Aorta (tissue), 5 donors: ENCODE data around the gene PIGC. TPM values are rescaled to one million over a fixed set of nuclear protein-coding genes. Genes with fewer than 3 reads are reported as not detected.

ENCODE experiments used
- ATAC-seq: fragments of 200-7000 bp; cut with Tn5 transposase; one replicate; pipeline ENCODE4 v1.9.1; 2022; ENCODE audit warnings: moderate library complexity; ENCODE audit not compliant: low FRiP score
- DNase-seq, 2 donors: peaks; one replicate each; pipeline ENCODE4 v3.0.0-alpha.2; 2020
- H3K27ac ChIP-seq, 2 donors: one replicate each; pipeline ENCODE4 v1.5.1; 2013; ENCODE audit warnings: low read length in 2 of 2, mild to moderate bottlenecking in 2 of 2, moderate library complexity in 2 of 2, control low read depth in 1 of 2, inconsistent platforms in 1 of 2, low read depth in 1 of 2
- H3K27me3 ChIP-seq, 2 donors: one replicate each; pipeline ENCODE4 v1.6.1; 2013; ENCODE audit warnings: control low read depth in 1 of 2, low read length in 1 of 2, mild to moderate bottlenecking in 1 of 2, moderate library complexity in 1 of 2; ENCODE audit not compliant: insufficient read depth in 2 of 2, control insufficient read depth in 1 of 2
- H3K36me3 ChIP-seq, 2 donors: one replicate each; pipeline ENCODE4 v1.6.1; 2013; ENCODE audit warnings: control low read depth in 1 of 2, low read length in 1 of 2, mild to moderate bottlenecking in 1 of 2; ENCODE audit not compliant: insufficient read depth in 2 of 2, control insufficient read depth in 1 of 2
- H3K4me1 ChIP-seq, 2 donors: one replicate each; pipeline ENCODE4 v1.6.1; 2013; ENCODE audit warnings: low read length in 2 of 2, control low read depth in 1 of 2, mild to moderate bottlenecking in 1 of 2, moderate library complexity in 1 of 2; ENCODE audit not compliant: insufficient read depth in 2 of 2, control insufficient read depth in 1 of 2
- H3K4me3 ChIP-seq, 2 donors: one replicate each; pipeline ENCODE4 v1.5.1; 2013; ENCODE audit warnings: low read length in 2 of 2, control low read depth in 1 of 2, mild to moderate bottlenecking in 1 of 2
- H3K9me3 ChIP-seq: one replicate; pipeline ENCODE4 v1.6.1; 2013; ENCODE audit warnings: mild to moderate bottlenecking, low read length; ENCODE audit not compliant: control insufficient read depth
- WGBS, 2 donors: extraction: QIAGEN DNeasy Blood & Tissue Kit; methylation state at CpG; one replicate each; pipeline ENCODE4 v1.1.7; 2013; 5-methylcytosine and 5-hydroxymethylcytosine counted together
- intact Hi-C, 2 donors: fragments of 100-400 bp; cut with DNase I; formaldehyde crosslinking; loops; one replicate each; pipeline versions ENCODE4 v1.14.2 to v1.15.0; 2022
- polyA plus RNA-seq, 2 donors: library from polyadenylated mRNA; stranded (reverse); fragments of 200-250 nt; gene quantifications; one replicate each; pipeline ENCODE4 v1.2.3, GENCODE V29; 2013
- total RNA-seq, 2 donors: library from RNA; stranded (reverse); fragmentation: NEBNext Ultra II Directional; extraction: Animal tissue kit (Norgen Biotek cat#: 25700); gene quantifications; one replicate each; pipeline ENCODE4 v1.2.1, GENCODE V29; 2021
- donor health status: healthy with polysubstance abuse.
- donor health status: Bipolar disorder and iron deficiency.
- donor health status: DM: no; HTN: no; CAD: no.
- donor health status: DM: no; HTN: no; CAD: no.
- donor health status: DM: yes; HTN: yes; CAD: no.

PIGC gene
- total and polyA plus RNA-seq, 4 donors: 18.0 to 27.2 (median 23.5) TPM

GRCh38 chr1:172431204-172431603, 12.7 kb downstream of the PIGC start:
- peaks cover 0 to 2% of the 10 kb centered on the region in 2 donors for H3K4me1 ChIP-seq
- H3K27me3 ChIP-seq: no peaks in the 10 kb centered on the region
- DNase-seq (no peak), ATAC-seq (no peak)
- no peak overlapping the region for H3K4me3 ChIP-seq
- intact Hi-C loops: no loop called here
- no peaks in the 10 kb centered on the region for H3K9me3 ChIP-seq
- no peaks in the 10 kb centered on the region for H3K36me3 ChIP-seq
- H3K27ac ChIP-seq: no peak overlapping the region
- 74 to 85% methylated on average over 2 of the region's 2 CpGs for WGBS, 2 donors

- no peak overlapping the region for H3K4me3 ChIP-seq
- no peak for ATAC-seq
- H3K27ac ChIP-seq: no peak overlapping the region
- peaks cover 0 to 2% of the 10 kb centered on the region in 2 donors for H3K4me1 ChIP-seq
- H3K36me3 ChIP-seq: no peaks in the 10 kb centered on the region
- DNase-seq: no peak
- 78 to 91% methylated on average over 1 of the region's 1 CpG for WGBS, 2 donors
- intact Hi-C loops: no loop called here
- no peaks in the 10 kb centered on the region for H3K27me3 ChIP-seq
- H3K9me3 ChIP-seq: no peaks in the 10 kb centered on the region
Observed at GRCh38 chr1:172430128-172430454, 13.8 kb downstream of the PIGC start.

DNA sequence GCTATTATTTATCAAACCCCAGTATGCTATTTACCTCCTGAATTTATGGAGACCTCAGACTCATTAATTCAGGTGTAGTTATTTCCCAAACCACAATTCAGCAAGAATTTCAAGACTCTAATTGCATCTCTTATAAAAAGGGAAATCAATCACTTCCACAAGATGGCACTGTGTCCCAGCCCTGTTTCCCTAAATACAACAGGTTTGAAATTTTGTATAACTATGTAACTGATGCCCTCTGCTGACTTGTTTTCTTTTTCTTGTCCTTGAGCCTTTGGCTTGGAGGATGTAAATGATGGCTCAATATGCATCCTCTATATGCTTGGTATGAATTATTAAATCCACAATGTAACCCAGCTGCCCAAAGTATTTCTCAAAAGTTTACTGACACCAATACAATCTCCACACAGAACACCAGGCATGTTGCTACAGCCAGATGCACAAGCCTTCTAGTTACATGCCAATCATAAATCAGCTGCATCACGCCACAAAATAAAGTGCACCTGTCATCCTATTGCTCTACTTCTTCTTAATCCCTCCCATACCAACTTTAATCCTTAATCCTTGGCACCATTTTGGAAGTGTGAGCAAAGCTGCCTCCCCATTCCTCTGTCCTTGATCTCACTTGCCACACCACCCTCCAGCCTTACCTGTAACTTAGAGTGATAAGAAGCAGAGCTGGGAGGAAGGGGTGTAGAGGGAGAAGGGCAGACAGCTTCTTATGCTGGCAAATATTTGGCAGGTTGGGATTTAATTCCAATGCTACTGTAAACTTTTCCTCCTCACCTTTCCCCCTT, 14.3 kb downstream of the PIGC start:
- ATAC-seq (no peak), DNase-seq (no peak)
- Histone ChIP-seq H3K27ac (no peak overlapping the region), H3K9me3 (no peaks in the 10 kb centered on the region), H3K4me1 (peaks cover 0 to 2% of the 10 kb centered on the region in 2 donors), H3K36me3 (no peaks in the 10 kb centered on the region), H3K27me3 (no peaks in the 10 kb centered on the region), H3K4me3 (no peak overlapping the region)
- WGBS, 2 donors: 76 to 85% methylated on average over 1 of the region's 1 CpG
- intact Hi-C loops: loop anchor here (5.0 kb wide), 1 partner anchor 427 kb away; no protein-coding TSS in a partner anchor

GRCh38 chr1:172427191-172427590, 16.7 kb downstream of the PIGC start:
- WGBS, 2 donors: 98 to 100% methylated on average over 2 of the region's 2 CpGs

DNA sequence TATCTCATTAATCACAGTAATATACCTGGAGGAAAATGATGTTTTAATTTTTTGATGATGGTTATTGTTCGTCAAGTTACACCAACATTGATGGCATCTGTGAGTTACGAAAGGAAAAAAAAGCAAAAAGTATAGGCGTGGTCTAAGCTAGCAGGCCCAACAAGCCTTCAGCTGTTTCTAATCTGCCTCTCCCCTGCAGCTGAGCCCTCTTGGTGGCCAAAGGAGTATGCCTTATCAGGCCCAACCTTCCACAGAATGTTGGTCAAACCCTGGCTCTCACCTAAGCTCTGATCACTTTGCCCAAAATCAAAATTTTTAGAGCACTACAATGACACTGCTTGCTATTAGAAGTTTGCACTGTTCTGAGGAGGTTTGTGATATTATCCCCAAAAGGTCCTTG, 18.5 kb downstream of the PIGC start:
- no peak for ATAC-seq

More at GRCh38 chr1:172427191-172427590, 16.7 kb downstream of the PIGC start:
- Histone ChIP-seq H3K9me3 (no peaks in the 10 kb centered on the region), H3K27ac (no peak overlapping the region), H3K27me3 (no peaks in the 10 kb centered on the region), H3K36me3 (no peaks in the 10 kb centered on the region), H3K4me3 (no peak overlapping the region), H3K4me1 (peaks cover 0 to 2% of the 10 kb centered on the region in 2 donors)
- intact Hi-C loops: loop anchor here (5.0 kb wide), 1 partner anchor 425 kb away; no protein-coding TSS in a partner anchor
- DNase-seq (no peak), ATAC-seq (no peak)

DNA sequence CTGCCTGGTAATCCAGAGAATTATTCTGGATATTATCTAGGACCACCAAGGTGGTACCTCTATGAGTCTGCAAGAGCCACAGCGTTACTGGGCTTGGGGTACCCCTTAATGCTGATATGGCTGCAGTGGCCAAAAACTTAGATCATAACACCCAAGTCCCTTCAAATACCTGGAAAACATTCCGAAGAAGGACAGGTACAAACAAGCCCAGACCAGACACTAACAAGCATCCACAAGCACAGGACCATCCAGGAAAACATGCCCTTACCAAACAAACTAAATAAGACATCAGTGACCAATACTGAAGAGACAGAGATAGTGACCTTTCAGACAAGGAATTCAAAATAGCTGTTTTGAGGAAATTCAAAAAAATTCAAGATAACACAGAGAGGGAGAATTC, 20.5 kb downstream of the PIGC start:
- Histone ChIP-seq H3K4me3 (no peak overlapping the region), H3K27ac (no peak overlapping the region), H3K4me1 (peaks cover 0 to 2% of the 10 kb centered on the region in 2 donors), H3K9me3 (no peaks in the 10 kb centered on the region), H3K27me3 (no peaks in the 10 kb centered on the region), H3K36me3 (no peaks in the 10 kb centered on the region)
- DNase-seq (no peak), ATAC-seq (no peak)
- intact Hi-C loops: no loop called here
- WGBS, 2 donors: 98% methylated on average over 2 of the region's 2 CpGs

More for the DNA sequence above, 18.5 kb downstream of the PIGC start:
- Histone ChIP-seq H3K27me3 (no peaks in the 10 kb centered on the region), H3K4me1 (peaks cover 0 to 2% of the 10 kb centered on the region in 2 donors), H3K36me3 (no peaks in the 10 kb centered on the region), H3K4me3 (no peak overlapping the region), H3K9me3 (no peaks in the 10 kb centered on the region), H3K27ac (no peak overlapping the region)
- intact Hi-C loops: loop anchor here (5.0 kb wide), 1 partner anchor 423 kb away; no protein-coding TSS in a partner anchor
- DNase-seq: no peak
- 93 to 95% methylated on average over 3 of the region's 3 CpGs for WGBS, 2 donors

DNA sequence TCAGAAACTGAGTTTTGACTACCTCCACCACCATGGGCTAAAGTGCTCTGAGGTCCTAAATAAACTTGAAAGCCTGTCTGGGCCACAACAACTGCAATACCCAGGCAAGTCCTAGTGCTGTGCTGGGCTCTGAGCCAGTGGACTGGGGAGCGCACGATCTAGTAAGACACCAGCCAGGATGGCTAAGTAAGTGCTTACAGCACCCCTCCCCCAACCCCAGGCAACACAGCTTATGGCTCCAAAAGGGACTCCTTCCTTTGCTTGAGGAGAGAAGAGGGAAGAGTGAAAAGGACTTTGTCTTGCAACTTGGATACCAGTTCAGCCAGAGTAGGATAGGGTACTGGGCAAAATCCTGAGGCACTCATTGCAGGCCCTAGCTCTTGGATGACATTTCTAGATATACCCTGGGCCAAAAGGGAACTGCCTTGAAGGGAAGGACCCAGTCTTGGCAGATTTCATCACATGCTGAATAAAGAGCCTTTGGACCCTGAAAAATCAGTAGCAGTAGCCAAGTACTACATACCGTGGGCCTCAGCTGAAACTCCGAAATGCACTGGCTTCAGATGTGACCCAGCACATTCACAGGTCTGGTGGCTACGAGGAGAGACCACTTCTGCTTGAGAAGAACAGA, 21.8 kb downstream of the PIGC start:
- 14 to 15% methylated on average over 5 of the region's 5 CpGs for WGBS, 2 donors
- peaks cover 0 to under 1% of the 10 kb centered on the region in 2 donors for H3K4me1 ChIP-seq
- peak overlapping the region in 1 of 2 donors; percentile 41 for H3K27ac ChIP-seq
- H3K4me3 ChIP-seq: no peak overlapping the region
- H3K9me3 ChIP-seq: no peaks in the 10 kb centered on the region
- peak in 1 of 2 donors; percentile 66 for DNase-seq
- no peaks in the 10 kb centered on the region for H3K36me3 ChIP-seq
- H3K27me3 ChIP-seq: no peaks in the 10 kb centered on the region
- peak; percentile 64 for ATAC-seq
- intact Hi-C loops: no loop called here

DNA sequence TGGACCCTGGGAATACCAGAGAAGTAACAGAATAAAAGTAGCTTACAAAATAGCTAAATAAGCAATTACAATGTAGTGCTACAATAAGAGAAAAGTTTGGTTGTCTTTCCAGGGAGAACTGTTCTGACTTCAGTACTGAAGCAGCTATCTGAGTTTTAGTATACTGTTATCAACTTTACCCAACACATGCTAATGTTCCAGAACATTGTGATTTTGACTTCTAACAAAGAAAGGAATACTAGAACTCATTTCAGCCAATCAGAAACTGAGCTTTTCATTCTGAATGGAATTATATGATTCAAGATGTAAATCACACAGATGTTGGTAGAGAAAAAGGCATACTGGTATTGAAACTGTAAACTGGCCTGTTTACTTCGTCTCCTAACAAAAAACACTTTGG, 23.5 kb downstream of the PIGC start, which contains the start of gene C1orf105:
TSS of gene C1orf105 (plus strand) at position 301 of the 400 bp plus-strand sequence. CDS start 201 bp downstream, outside the sequence.
- no peak within 1 kb of the TSS for H3K4me3 ChIP-seq
- intact Hi-C loops: no loop called here
- WGBS, 2 donors: 94 to 100% methylated on average over 1 of the region's 1 CpG

More for the DNA sequence above, 23.5 kb downstream of the PIGC start, which contains the start of gene C1orf105:
- Histone ChIP-seq H3K9me3 (no peaks in the 10 kb centered on the region), H3K36me3 (no peaks in the 10 kb centered on the region), H3K27me3 (no peaks in the 10 kb centered on the region), H3K27ac (no peak within 1 kb of the TSS), H3K4me1 (no peaks in the 10 kb centered on the region)
- ATAC-seq (no peak), DNase-seq (no peak)
